Skin epidermis (tissue), 12 donors: ENCODE results near the gene SUN3.
"Not testable (repeated sequence)": the region's sequence is repeated elsewhere in the genome, so short reads cannot be mapped to it uniquely, and the experiment has no call there.

ENCODE experiments used
- H3K27ac ChIP-seq, 21 experiments: fragments of 200-600 bp; sonication (generic) in 11 of 21; one replicate each; pipeline ENCODE4 v1.5.0; 2020; ENCODE audit warnings: mild to moderate bottlenecking in 3 of 21, inconsistent platforms in 2 of 21, moderate library complexity in 2 of 21
- H3K4me3 ChIP-seq, 7 experiments: fragments of 200-600 bp; sonication (generic) in 2 of 7; one replicate each; pipeline ENCODE4 v1.5.0; 2020; ENCODE audit warnings: inconsistent platforms in 2 of 7, mild to moderate bottlenecking in 2 of 7, moderate library complexity in 1 of 7

The SUN3 gene

GRCh38 chr7:47988496-47989386, 40.2 kb downstream of the SUN3 start:
- H3K27ac ChIP-seq: no peak overlapping the region
- no peak overlapping the region for H3K4me3 ChIP-seq

- H3K27ac ChIP-seq: no peak overlapping the region
- no peak overlapping the region for H3K4me3 ChIP-seq
Measured at GRCh38 chr7:47982610-47983009, 46.3 kb downstream of the SUN3 start.

- not testable (repeated sequence) for H3K4me3 ChIP-seq, H3K27ac ChIP-seq
Measured at GRCh38 chr7:47980648-47981047, 48.3 kb downstream of the SUN3 start.

- Histone ChIP-seq H3K4me3 (peak overlapping the region; percentile 57 to 79 (median 67)), H3K27ac (peak overlapping the region in 17 of 21 experiments; percentile 78 to 96 (median 89))
Measured at GRCh38 chr7:47979832-47980181, 49.1 kb downstream of the SUN3 start.

- peak within 1 kb of the TSS; percentile 57 to 79 (median 67) for H3K4me3 ChIP-seq
- H3K27ac ChIP-seq: peak within 1 kb of the TSS; percentile 69 to 96 (median 88)
Measured at GRCh38 chr7:47979145-47979831, 49.6 kb downstream of the SUN3 start, which contains the start of gene HUS1. HUS1 (minus strand) TSS chr7:47979615; CDS start chr7:47979519, 96 bp downstream.

- peak overlapping the region; percentile 57 to 79 (median 67) for H3K4me3 ChIP-seq
- H3K27ac ChIP-seq: peak overlapping the region; percentile 69 to 96 (median 88)
Measured at GRCh38 chr7:47978790-47979144, 50.1 kb downstream of the SUN3 start.

GRCh38 chr7:47973739-47974138, 55.2 kb downstream of the SUN3 start:
- Histone ChIP-seq H3K4me3 (no peak overlapping the region), H3K27ac (no peak overlapping the region)

GRCh38 chr7:47970761-47971160, 58.1 kb downstream of the SUN3 start:
- H3K27ac ChIP-seq: peak overlapping the region in 17 of 21 experiments; percentile 2 to 85 (median 49)
- no peak overlapping the region for H3K4me3 ChIP-seq

GRCh38 chr7:47968847-47969774, 59.8 kb downstream of the SUN3 start:
- peak overlapping the region in 5 of 21 experiments; percentile 10 to 54 (median 34) for H3K27ac ChIP-seq
- no peak overlapping the region for H3K4me3 ChIP-seq

GRCh38 chr7:47967708-47968107, 61.2 kb downstream of the SUN3 start:
- no peak overlapping the region for H3K27ac ChIP-seq

GRCh38 chr7:47967123-47967522, 61.8 kb downstream of the SUN3 start:
- no peak overlapping the region for H3K4me3 ChIP-seq

More at GRCh38 chr7:47967708-47968107, 61.2 kb downstream of the SUN3 start:
- H3K4me3 ChIP-seq: no peak overlapping the region

GRCh38 chr7:47965456-47965855, 63.5 kb downstream of the SUN3 start:
- H3K27ac ChIP-seq: no peak overlapping the region
- no peak overlapping the region for H3K4me3 ChIP-seq

More at GRCh38 chr7:47967123-47967522, 61.8 kb downstream of the SUN3 start:
- H3K27ac ChIP-seq: no peak overlapping the region

- Histone ChIP-seq H3K27ac (no peak overlapping the region), H3K4me3 (no peak overlapping the region)
Measured at GRCh38 chr7:47962262-47962661, 66.6 kb downstream of the SUN3 start.

- H3K27ac ChIP-seq: no peak overlapping the region
- no peak overlapping the region for H3K4me3 ChIP-seq
Measured at GRCh38 chr7:47957156-47957555, 71.8 kb downstream of the SUN3 start.

- no peak overlapping the region for H3K4me3 ChIP-seq
- no peak overlapping the region for H3K27ac ChIP-seq
Measured at GRCh38 chr7:47956220-47956619, 72.7 kb downstream of the SUN3 start.

- no peak overlapping the region for H3K4me3 ChIP-seq
- H3K27ac ChIP-seq: no peak overlapping the region
Measured at GRCh38 chr7:47954231-47954911, 74.5 kb downstream of the SUN3 start.

- H3K4me3 ChIP-seq: no peak overlapping the region
Measured at GRCh38 chr7:47953822-47954221, 75.1 kb downstream of the SUN3 start.

GRCh38 chr7:47952224-47952623, 76.7 kb downstream of the SUN3 start:
- Histone ChIP-seq H3K27ac (no peak overlapping the region), H3K4me3 (no peak overlapping the region)

More at GRCh38 chr7:47953822-47954221, 75.1 kb downstream of the SUN3 start:
- no peak overlapping the region for H3K27ac ChIP-seq

- H3K4me3 ChIP-seq: no peak overlapping the region
- H3K27ac ChIP-seq: peak overlapping the region in 4 of 21 experiments; percentile 20 to 65 (median 58)
Measured at GRCh38 chr7:47951374-47951773, 77.5 kb downstream of the SUN3 start.
